Stimulated activated naive CD4-positive, alpha-beta T cell treated with Interleukin-2 at 50 U/mL for 16 hours (primary cell): ENCODE measurements around the gene GNB1.

Experiments
- DNase-seq: peaks from one replicate; lab custom pipeline; 2025; lab: John Stamatoyannopoulos, UW

GNB1 gene

DNA sequence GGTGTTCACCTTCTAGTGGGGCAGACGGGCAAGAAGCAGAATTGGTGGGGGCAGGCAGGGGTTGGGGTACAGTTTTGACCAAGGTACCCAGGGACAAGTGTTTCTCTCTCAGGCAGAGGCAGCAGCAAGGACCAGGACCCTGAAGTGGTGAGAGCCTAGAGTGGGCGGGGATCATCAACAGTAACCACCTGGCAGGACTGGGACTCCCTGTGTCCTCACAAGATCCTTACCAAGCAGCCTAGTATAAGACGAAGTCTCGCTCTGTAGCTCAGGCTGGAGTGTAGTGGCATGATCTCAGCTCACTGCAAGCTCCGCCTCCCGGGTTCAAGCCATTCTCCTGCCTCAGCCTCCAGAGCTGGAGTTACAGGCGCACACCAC lies 109.4 kb downstream of the GNB1 start:
- DNase-seq = no peak

DNA sequence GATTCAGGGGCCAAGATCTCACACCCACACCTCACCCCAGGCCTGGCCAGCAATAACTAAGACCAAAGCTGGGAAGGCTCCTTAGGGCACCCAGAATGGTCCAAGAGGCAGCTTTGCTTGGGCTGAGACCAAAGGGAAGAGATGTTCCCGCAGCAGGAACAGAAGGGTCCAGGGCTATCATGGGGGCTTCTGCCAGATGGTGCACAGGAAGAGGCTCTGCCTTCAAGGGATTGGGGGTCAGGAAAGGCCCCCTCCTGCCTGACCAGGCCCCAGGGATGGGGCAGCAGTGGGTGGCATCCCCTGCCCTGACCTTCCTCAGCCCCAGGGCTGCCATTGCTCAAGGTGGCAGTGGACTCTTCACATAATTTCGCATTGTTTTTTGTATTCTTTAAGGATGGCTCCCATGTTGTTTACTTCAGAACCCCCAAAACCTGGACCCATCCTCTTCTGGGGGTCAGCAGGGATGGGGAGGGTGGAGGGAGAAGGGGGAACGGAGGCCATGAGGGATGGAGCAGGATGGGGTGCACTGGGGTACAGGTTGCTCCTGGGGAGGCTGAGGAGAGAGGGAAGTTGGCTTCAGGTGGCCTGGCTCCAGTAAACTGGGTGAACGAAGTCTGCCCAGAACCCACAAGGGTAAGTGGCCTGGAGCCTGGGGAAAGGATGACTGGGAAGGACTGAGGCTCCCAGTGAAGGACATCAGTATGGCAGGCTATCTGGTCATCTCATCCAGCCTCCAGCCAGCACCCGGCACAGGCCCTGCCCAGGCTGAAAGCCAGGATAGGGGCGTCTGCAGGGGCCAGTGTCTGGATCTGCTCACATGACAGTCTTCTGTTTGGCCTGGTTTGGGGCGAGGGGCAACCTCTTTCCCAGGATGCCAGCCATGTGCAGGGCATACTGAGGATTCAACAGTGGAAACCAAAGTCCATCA lies 110.0 kb downstream of the GNB1 start:
- DNase-seq = no peak

DNA sequence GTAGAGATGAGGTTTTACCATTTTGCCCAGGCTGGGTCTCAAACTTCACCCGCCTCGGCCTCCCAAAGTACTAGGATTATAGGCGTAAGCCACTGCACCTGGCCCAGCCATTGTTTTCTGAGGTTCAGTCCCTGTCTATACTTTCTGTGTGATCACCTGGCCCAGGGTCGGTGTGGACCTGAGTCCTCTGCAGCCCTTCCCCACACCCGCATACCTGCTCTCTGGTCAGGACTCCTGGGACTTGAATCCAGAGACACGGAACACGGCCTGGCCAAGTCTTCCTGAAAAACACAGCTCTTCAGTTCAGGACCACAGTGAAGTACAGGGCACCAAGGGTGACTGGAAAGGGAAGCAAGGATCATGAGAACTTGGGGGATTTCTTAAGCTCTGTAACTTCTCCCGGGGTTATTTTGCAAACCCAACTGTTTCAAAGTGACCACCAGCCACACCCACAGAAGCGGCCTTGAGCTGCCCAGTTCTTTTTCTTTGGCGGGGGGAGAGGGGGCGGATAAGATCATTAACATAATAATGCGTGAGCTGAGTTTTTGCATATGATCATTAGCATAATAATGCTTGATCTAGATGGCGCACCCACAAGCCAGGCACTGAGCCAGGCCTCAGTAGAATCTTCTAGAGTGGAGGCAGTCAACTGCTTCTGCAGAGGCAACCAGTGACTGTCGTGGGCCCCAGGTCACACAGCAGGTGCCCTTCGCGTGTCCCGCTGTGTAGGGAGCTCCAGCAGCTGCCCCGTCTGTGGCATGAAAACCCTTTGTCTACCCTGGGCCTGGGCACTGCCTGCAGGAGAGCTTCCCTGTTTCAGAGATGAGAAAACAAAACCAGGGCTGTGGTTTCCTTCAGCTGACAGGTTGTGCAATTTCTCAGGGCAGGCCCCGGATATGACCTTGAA lies 110.9 kb downstream of the GNB1 start:
- DNase-seq = peak; percentile 55

DNA sequence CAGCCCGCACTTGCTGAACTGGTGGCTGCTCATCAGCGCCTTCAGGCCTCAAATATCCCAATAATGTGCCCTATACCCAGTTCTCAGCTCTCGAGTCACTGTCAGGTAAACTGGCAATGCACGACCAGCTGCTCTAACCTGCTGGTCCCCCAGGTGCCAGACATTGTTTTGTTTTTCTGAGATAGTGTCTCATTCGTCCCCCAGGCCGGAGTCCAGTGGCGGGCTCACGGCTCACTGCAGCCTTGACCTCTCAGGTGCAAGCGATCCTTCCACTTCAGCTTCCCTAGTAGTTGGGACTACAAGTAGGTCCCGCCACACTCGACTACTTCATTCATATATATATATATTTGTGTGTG lies 111.6 kb downstream of the GNB1 start:
- DNase-seq = no peak

DNA sequence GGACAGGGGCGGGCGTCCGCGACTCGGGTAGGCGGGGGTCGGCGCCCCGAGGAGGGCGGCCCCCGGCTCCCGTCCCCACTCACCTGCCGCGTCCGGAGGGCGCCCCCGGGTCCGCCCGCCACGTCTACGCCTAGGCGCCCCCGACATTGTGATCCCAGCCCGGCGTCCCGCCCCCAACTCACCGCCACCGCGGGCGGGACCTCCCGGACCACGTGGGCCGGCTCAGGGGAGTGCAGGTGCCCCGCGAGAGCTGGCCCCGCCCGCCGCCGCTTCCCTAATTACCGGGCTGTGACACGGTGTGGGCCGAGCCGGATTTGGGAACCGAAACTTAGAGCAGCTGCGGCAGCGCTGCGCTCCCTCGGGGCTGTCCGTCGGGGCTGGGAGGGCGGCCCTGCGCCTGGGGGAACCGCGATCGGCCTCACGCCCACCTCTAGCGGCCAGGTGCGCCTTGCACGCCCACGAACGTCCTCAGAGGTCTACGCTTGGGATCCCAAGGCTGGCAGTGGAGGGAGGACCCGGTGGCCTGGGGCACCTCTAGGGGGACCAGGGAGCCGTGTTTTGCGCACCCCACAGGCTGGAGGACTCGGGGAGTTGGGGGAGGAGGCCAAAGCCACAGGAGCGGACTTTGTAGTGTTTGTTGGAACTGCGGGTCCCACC lies 112.1 kb downstream of the GNB1 start:
- DNase-seq = peak; percentile 76

DNA sequence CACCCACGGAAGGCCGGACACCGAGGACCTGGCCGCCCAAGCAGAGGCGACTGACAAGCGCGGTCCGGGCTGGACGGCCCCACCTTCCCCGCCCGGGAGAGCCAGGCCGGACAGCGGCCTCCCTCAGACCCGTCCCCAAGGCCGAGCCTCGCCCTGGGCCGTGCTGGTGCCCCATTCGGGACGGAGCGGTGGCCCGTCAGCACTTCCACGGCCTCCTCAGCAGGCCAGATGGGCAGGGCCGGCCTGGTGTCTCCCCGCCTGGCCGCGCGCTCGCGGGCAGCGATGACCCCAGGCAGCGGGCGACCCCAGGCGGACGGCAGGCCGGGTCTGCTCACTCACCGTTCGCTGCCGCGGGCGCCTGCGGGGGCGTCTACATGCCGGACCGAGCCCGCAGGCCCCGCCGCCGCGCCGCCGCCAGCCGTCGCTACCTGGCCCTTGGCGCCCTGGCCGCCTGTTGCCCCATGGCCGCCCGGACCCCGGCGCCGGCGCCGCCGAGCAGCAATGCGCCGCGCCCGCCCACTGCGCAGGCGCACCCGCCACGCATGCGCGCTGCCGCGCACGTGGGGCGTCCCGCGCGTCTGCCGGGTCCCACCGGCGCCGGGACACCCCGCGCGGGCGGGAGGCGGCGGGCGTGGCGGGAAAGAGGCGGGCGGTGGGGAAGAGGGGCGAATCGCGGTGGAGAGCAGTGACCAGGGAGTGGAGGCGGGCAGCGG lies 112.8 kb downstream of the GNB1 start, which contains the start of gene NADK:
Gene NADK (minus strand): TSS at position 521 of the 713 bp plus-strand sequence. CDS start 13,064 bp downstream, outside the sequence.
- DNase-seq = peak; percentile 56

DNA sequence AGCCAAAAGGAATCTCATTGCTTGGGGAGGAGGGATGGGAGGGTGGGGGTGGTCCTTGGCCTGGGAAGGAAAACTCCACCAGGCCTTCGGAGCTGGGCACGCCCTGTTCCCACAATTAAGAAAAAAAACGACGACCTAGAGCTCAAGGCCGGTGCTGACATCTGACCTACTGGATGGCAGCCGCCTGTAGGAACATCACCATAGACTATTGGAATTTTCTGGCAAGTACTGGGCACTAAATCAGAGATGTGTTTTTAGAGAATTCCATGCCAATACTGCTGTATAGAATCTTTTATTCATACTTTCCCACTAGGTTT lies 113.3 kb downstream of the GNB1 start:
- no peak for DNase-seq

DNA sequence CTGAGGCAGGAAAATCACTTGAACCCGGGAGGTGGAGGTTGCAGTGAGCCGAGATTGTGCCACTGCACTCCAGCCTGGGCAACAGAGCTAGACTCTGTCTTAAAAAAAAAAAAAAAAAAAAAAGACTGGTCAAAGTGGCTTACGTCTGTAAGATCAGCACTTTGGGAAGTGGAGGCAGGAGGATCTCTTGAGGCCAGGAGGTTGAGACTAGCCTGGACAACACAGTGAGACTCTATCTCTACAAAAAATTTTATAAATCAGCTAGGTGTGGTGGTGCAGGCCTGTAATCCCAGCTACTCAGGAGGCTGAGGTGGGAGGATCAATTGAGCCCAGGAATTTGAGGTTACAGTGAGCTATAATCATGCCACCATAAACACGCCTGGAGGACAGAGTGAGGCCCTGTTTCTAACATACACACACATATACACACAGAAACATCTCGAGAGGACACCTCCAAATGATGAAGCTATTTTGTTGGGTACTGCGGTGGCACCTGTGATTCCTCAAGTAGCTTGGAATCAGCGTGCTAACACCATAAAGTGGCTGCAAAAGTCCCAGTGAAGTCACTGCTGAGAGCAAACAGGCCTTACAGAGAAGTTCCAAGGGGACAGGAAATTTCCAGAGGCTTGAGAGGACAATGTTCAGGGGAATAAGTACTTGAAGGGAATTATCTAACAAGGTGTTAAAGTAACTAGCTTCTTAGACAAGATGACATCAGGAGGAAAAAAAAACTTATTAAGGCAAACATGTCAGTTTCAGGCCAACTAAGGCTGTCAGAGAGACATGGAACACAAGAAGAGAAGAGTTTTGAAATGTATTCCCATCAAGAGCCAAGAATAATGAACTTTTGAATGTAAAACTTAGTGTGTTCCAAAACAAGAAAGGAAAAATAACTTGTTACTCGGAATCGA lies 114.0 kb downstream of the GNB1 start:
- no peak for DNase-seq

DNA sequence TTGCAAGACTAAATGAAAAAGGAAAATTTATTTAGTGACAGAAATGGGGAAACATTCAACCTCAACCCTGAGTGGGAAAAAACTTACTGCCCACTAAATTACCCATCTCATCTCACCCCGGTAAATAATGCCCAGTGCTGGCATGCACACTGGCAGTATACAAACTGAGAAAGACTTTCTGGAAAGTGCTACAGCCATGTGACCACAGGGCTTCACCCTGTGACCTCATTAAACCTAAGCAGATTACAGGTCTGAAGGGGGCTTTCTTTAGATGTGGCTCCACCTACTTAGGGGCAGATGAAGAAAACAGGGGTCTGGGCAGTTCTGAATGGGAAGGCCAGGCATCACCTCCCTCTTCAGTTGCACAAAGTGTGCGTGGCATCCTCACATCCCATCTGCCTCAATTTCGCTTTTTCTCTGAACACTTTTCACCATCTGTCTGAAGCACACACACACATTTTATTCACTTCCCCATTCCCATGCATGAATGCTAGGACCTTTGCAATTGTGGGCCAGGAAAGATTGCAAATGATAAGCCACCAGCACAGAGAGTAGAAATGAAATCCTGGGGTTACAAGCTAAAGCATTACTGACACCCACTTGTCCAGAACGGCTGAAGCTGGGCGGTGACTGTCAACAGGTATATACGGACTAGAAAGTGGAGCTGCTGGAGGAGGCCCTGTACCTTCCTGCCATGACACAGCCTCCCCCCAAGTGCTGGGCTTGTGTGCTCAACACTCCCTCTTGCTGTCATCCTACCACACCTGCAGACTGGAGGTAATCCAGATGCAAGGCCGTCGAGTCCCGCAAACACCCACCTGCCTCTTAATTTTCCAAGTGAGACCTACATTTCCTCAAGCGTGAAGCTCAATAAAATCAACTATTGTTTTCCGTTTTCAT lies 115.3 kb downstream of the GNB1 start:
- DNase-seq = no peak

DNA sequence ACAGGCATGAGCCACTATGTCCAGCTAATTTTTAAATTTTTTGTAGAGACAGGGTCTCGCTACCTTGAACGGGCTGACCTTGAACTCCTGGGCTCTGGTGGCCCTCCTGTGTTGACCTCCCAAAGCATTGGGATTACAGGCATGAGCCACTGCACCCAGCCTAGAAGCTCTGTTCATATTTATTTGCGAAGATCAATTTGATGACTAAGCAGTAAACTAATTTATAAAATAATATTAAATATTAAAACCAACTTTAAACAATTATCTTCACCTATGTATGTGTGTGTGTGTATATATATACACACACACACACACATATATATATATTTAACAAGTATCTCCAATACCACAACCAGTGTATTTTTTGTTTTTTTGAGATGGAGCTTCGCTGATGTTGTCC lies 117.0 kb downstream of the GNB1 start:
- no peak for DNase-seq

DNA sequence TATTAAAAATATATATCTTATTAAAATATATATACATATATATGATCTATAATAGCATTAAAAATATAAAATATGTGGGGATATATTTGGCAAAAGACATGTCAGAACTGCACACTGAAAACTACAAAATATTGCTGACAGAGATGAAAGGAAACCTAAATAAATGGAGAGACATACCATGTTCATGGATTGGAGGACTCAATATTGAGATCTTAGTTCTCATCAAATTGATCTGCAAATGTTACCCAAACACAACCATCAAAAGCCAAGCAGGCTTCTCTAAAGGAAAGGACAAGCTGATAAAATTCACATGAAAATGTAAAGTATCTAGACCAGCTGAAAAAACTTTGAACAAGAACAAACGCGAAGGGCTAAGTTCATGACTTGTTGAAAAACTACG lies 119.8 kb downstream of the GNB1 start:
- DNase-seq = no peak

DNA sequence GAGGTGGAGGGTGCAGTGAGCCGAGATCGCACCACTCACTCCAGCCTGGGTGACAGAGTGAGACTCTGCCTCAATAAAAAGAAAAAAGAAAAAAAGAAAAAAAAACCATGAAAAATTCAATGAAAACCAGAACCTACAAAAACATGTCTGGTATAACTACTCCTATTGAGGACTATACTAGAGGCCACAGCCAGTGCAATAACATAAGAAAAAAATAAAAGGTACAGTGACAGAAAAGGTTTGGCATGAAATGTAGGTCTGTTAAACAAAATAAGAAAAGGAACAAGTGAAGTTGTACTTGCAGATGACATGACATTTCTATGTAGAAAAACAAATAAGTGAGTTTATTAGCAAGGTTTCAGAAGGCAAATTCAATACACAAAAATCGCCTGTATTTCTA lies 120.8 kb downstream of the GNB1 start:
- no peak for DNase-seq

DNA sequence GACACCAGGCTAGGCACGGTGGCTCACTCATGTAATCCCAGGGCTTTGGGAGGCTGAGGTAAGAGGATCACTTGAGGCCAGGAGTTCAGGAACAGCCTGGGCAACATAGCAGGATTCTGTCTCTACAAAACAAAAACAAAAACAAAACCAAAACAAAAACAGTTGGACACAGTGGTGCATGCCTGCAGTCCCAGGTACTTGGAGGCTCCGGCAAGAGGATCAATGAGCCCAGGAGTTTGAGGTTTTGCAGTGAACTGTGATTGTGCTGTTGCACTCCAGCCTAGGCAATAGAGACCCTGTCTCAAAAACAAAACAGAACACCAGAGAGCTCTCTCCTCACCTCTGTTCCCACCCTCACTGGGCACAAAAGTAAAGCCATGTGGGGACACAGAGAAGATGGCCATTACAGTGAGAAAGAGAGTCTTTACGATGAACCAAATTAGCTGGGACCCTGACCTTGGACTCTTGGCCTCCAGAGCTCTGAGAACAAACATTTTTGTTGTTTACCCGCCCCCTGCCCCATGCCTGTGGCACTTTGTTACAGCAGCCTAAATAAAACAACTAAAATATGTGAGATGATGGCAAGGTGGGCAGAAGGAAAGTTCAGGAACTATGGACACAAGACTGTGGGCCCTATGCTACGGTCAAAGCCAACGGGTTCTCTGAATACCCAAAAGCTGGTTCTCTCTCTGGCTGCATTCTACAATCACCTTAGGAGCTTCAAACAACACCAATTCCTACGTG lies 122.5 kb downstream of the GNB1 start:
- no peak for DNase-seq

DNA sequence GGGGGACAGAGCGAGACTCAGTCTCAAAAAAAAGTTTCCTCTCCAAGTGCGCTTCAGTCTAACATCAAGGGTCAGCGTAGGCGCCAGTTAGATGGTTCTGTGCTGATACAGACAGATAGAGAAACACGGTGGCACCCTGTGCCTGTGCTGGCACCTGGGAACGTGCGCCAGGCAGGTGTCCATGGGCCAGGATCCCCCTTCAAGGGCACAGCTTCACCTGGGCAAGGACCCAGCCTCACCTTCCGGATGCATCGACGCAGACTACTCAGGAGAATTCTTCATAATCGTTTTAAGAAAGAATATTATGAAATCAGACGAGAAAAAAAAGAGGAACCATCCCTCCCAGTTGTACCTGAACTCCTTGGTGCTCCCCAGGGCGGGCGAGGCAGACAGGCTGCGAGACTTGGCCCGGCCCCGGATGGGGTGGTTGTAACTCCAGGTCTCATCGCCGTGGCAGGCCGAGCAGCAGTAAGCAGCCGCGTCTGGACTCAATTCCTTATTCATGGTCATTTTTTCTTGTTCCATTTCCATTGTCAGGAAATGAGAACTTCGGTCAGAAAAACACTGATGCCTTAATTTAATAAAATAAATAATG lies 125.9 kb downstream of the GNB1 start:
- no peak for DNase-seq

DNA sequence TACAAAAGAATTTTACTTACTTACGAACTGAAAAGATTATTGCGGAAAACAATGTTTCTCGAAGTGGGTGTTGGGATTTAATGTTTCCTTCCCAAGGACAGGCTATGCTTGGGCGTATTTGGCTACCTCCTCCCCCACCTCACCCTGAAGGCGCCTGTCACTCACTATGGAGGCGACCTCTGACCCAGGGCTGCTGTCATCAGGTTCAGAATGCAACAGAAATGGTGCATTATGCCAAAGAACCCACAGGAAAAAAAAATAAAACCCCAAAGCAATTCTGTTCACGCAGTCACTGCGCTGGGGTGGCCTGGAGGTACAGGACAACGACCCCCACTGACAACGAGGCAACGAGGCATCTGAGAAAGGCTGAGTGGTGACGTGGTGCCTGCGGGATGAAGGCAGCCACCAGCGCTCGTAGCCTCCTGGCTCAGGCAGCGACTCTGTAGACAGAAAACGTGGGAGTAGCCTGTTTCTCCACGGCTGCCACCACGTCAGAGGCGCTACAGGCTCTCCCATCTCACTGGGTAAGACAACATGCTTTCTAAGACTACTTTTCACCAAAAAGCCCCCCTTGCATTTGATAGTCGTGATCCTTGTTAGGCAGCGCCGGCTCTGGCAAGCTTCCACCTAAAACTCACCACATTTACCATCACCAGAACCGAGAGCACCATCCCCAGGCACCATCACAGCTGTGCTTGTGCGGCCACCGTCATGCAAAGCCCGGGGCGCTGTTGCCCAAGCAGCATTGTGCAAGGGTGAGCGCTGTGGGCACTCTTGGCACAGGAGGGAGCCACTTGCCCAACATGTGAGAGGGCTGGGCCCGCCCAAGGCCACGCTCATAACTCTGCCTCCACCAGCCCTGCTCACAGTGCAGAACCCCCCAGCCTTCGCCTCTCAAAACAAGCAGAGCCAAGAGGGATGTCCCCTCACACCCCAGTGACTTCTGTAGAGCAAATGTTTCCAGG lies 126.9 kb downstream of the GNB1 start:
- DNase-seq = no peak

DNA sequence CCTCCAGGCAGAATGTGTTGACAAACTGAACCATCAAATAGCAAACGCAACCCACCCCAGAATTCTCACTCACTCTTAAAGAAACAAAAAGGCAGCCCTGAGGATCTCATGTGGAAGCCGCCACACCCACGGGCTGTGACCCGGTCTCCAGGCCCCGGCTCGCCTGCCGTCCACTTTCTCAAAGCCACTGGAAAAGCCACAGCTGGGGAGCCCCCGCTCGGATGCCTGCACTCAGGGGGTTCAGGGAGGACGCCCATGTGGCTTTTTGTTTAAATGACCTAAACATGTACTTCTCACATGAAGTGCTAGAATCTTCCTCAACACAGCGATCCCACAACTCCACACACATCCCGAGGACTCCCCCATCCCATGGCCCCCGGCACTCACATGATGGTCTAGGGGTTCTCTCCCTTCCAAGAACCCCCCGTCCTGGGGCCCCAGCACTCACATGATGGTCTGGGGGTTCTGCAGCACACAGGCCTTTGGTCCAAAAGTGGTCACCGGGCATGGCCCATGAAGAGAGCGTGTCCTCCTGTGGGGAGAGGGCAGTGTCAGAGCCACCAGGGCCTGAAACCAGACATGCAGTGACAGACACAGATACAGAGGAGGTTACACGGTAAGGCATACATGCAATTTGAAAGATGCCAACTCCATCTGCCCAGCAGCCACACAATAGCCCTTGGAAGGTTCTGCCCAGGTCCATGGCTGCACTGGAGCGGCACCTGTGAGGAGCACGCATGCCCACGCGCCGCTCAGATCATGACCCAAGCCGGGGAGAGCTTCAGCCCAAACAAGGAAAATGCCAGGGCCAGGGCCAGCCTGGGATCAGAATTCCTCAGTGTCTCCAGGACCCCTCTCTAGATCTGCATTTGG lies 129.1 kb downstream of the GNB1 start:
- DNase-seq = no peak
